ENCODE measurements around the gene DPP8.
"Not testable (repeated sequence)": the region's sequence is repeated elsewhere in the genome, so short reads cannot be mapped to it uniquely, and the experiment has no call there.

Gene DPP8

GRCh38 chr15:65516997-65517865 is at the start of gene DPP8:
TSS of gene DPP8 (minus strand) at chr15:65517689. CDS start at chr15:65512553, 5,136 bp downstream.
- DNase-seq (ENCODE audit: low spot score): peak; percentile 96

DNA sequence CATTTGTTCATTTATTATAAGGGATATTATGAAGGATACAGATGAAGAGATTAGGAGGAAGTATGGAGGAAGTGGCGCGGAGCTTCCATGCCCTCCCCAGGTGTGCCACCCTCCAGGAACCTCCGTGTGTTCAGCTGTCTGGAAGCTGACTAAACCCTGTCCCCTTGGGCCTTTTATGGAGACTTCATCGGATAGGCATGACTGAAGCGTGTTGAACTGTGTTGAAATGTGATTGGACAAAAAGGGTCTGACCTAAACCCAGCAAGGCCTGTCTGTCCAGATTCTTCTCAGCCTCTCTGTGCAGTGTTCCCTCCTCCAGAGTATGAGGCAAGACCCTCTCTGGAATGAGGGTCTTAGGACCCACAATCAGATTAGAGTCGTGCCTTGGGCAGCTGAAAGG is 44.4 kb upstream of the DPP8 start:
- DNase-seq (ENCODE audit: low spot score): no peak

- no peak for DNase-seq (ENCODE audit: low spot score)
Observed at GRCh38 chr15:65559941-65560340, 42.5 kb upstream of the DPP8 start.

- DNase-seq (ENCODE audit: low spot score): no peak
Observed at GRCh38 chr15:65558997-65559760, 41.7 kb upstream of the DPP8 start.

- DNase-seq (ENCODE audit: low spot score): no peak
Observed at GRCh38 chr15:65558336-65558735, 40.8 kb upstream of the DPP8 start.

DNA sequence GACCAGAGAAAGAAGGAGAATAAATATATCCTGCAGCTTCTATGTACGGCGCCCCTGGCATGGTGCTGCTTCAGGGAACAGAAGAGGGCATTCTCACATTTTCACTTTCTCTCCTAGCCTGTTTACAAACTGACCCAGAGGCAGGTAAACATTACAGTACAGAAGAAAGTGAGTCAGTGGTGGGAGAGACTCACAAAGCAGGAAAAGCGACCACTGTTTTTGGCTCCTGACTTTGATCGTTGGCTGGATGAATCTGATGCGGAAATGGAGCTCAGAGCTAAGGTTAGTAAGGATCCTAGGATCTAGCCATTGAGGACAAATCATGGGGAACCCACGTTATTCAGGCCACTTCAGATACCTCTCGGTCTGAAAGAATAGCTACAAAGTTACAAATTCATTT is 39.1 kb upstream of the DPP8 start:
- DNase-seq (ENCODE audit: low spot score): no peak

DNA sequence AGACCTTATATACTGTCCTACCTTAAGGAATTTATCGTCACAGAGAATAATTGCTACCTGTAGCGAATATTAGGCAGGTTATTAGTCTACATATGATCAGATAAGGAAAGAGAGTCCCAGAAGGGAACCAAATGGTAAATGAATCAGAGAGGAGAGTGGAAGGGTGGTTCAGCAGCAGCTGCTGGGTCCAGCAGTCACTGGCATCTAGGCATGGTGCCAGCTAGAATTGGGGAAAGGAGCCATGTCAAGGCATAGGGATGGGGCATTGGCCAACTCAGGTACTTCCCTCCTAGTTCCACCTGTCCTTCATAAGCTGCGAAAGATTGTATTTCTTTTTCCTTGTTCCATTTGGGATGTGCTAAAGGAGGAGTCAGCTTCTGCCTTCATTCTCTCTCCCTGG is 36.2 kb upstream of the DPP8 start:
- DNase-seq (ENCODE audit: low spot score): no peak

DNA sequence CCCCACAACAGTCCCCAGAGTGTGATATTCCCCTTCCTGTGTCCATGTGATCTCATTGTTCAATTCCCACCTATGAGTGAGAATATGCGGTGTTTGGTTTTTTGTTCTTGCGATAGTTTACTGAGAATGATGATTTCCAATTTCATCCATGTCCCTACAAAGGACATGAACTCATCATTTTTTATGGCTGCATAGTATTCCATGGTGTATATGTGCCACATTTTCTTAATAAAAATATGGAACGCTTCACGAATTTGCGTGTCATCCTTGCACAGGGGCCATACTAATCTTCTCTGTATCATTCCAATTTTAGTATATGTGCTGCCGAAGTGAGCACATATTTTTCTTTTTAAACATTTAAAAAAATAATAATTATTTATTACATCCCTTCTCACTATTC is 35.4 kb upstream of the DPP8 start:
- not testable (repeated sequence) for DNase-seq (ENCODE audit: low spot score)

- DNase-seq (ENCODE audit: low spot score): no peak
Observed at GRCh38 chr15:65551183-65551582, 33.7 kb upstream of the DPP8 start.

DNA sequence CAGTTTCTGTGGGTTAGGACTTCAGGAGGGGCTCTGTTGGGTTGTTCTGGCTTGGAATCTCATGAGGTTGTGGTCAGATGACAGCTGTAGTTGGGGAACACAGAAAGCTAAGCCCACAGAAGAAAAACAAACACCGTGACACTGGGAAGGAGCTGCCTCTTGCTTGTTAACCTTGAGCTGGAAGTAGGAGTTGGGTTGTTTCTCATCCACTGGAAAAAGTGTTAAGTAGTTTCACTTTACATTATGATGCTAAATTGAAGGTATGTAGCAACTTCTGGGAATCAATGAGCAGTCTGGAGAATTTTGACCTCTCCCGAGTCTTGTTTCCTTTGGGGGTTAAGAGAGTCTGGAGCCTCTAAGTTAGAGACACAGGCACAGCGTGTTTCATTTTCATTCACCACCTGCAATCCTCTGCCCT is 33.2 kb upstream of the DPP8 start:
- no peak for DNase-seq (ENCODE audit: low spot score)

GRCh38 chr15:65549288-65549687 is 31.8 kb upstream of the DPP8 start:
- not testable (repeated sequence) for DNase-seq (ENCODE audit: low spot score)

- DNase-seq (ENCODE audit: low spot score): no peak
Observed at GRCh38 chr15:65547841-65548240, 30.4 kb upstream of the DPP8 start.

GRCh38 chr15:65541231-65541820 is 23.8 kb upstream of the DPP8 start:
- DNase-seq (ENCODE audit: low spot score): no peak

DNA sequence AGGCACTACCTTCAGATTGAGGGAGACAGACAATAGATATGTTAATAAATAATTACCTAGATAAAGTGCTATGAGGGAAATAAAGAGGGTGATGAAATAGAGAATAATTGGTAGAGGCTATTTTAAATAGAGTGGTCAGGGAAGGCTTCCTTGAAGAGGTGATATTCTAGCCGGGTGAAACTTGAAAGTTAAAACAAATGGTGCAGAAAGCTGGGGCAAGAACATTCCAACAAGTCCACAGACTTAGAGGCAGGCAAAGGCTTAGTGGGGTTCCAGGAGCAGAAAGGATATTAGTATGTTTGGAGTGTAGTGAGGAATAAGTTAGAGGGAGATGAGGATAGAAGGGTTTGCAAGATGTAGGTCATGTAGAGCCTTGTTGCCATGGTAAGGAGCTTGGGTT is 22.8 kb upstream of the DPP8 start:
- DNase-seq (ENCODE audit: low spot score): no peak

- no peak for DNase-seq (ENCODE audit: low spot score)
Observed at GRCh38 chr15:65535192-65535591, 17.7 kb upstream of the DPP8 start.

GRCh38 chr15:65533057-65533756 is 15.7 kb upstream of the DPP8 start:
- no peak for DNase-seq (ENCODE audit: low spot score)

- DNase-seq (ENCODE audit: low spot score): no peak
Observed at GRCh38 chr15:65532738-65533051, 15.2 kb upstream of the DPP8 start.

- DNase-seq (ENCODE audit: low spot score): peak; percentile 93
Observed at GRCh38 chr15:65530318-65531111, 13.0 kb upstream of the DPP8 start, which contains the start of gene HACD3. TSS of gene HACD3 (plus strand) at chr15:65530463. CDS start at chr15:65530632, 169 bp downstream.

- DNase-seq (ENCODE audit: low spot score): no peak
Observed at GRCh38 chr15:65529762-65530317, 12.4 kb upstream of the DPP8 start.

- DNase-seq (ENCODE audit: low spot score): no peak
Observed at GRCh38 chr15:65528461-65529060, 11.1 kb upstream of the DPP8 start.

DNA sequence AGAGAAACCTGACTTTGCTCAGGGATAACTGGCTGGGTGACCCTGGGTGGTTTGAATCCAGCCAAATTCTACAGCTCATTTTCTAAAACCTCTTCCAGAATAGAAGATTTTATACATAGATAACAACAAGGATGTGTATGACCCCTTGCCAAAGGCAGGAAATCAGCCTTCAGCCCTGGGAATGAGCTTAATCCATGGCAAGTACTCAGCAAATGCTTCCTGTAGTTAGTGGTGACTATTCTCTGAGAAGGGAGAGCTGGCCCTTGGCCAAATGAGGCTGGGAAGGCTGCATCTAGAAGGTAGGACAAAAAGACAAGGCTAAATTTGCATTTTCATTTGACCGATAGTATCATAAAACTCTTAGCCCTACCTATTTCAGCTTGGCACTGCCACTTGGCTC is 8.1 kb upstream of the DPP8 start:
- no peak for DNase-seq (ENCODE audit: low spot score)
